H1 (cell line): ENCODE measurements around the gene COX6A2. TPM values are rescaled to one million over a fixed set of nuclear protein-coding genes. Genes with fewer than 3 reads are reported as not detected.
A peak's percentile ranks its signal among the peaks of the same experiment; 100 is the strongest.

ENCODE experiments used
- CTCF ChIA-PET: fragments of 300-600 bp; sonication (Branson Sonifier 250); formaldehyde crosslinking; loops from one replicate; lab custom pipeline; 2021; ENCODE audit not compliant: partially characterized antibody; lab: Charles Lee
- POLR2A ChIA-PET: fragments of 300-600 bp; sonication (Branson Sonifier 250); formaldehyde crosslinking; loops from one replicate; lab custom pipeline; 2021; ENCODE audit warnings: inconsistent platforms; ENCODE audit not compliant: partially characterized antibody; lab: Charles Lee
- DNase-seq, 2 experiments: peaks; one replicate each; pipeline versions ENCODE4 v3.0.0 to v3.0.0-alpha.2; 2010 to 2022; ENCODE audit warnings: low spot score in 2 of 2, low read depth in 1 of 2, mixed read lengths in 1 of 2
- FAIRE-seq: peaks from 2 replicates; lab custom pipeline; 2011; peaks lifted over from hg19 to GRCh38; lab: Jason Lieb, UNC
- H2AFZ ChIP-seq: 2 replicates; pipeline ENCODE4 v1.8.1; 2012; ENCODE audit warnings: low read length, inconsistent platforms
- H2AK5ac ChIP-seq: 2 replicates; pipeline ENCODE4 v1.6.1; 2013; ENCODE audit warnings: low read depth, low read length
- H2BK120ac ChIP-seq: replicated peaks from 2 replicates; pipeline ENCODE3; 2013; ENCODE audit warnings: low read depth, low read length, inconsistent platforms
- H2BK12ac ChIP-seq: 2 replicates; pipeline ENCODE4 v1.6.1; 2013; ENCODE audit warnings: low read depth, low read length
- H2BK15ac ChIP-seq: 2 replicates; pipeline ENCODE4 v1.6.1; 2013; ENCODE audit warnings: low read length
- H2BK20ac ChIP-seq: 2 replicates; pipeline ENCODE4 v1.6.1; 2013; ENCODE audit warnings: low read length
- H2BK5ac ChIP-seq: 2 replicates; pipeline ENCODE4 v1.6.1; 2013; ENCODE audit warnings: low read depth, low read length
- H3K14ac ChIP-seq: 2 replicates; pipeline ENCODE4 v1.6.1; 2013; ENCODE audit warnings: inconsistent platforms; ENCODE audit not compliant: insufficient read length
- H3K18ac ChIP-seq: 2 replicates; pipeline ENCODE4 v1.6.1; 2013; ENCODE audit warnings: low read length; ENCODE audit errors: extremely low read depth
- H3K23ac ChIP-seq: 2 replicates; pipeline ENCODE4 v1.6.1; 2013; ENCODE audit warnings: inconsistent platforms; ENCODE audit not compliant: insufficient read length
- H3K23me2 ChIP-seq: 2 replicates; pipeline ENCODE4 v1.6.1; 2013; ENCODE audit warnings: low read depth, low read length
- H3K27ac ChIP-seq: 2 replicates; pipeline ENCODE4 v1.6.1; 2011; ENCODE audit warnings: low read depth, low read length, inconsistent platforms
- H3K27me3 ChIP-seq, 4 experiments: replicated peaks in 1 of 4; 1 replicate in 1 of 4; 2 replicates in 3 of 4; pipeline versions ENCODE4 v1.6.1 to v1.8.1; 2011 to 2013; ENCODE audit warnings: low read length in 3 of 4, mild to moderate bottlenecking in 3 of 4, inconsistent platforms in 2 of 4, mixed read lengths in 2 of 4, moderate library complexity in 1 of 4; ENCODE audit not compliant: control insufficient read depth in 3 of 4, insufficient read depth in 3 of 4; ENCODE audit errors: extremely low read depth in 1 of 4
- H3K36me3 ChIP-seq, 4 experiments: 2 replicates each; pipeline versions ENCODE4 v1.6.1 to v1.8.1; 2011 to 2013; ENCODE audit warnings: mild to moderate bottlenecking in 4 of 4, low read length in 3 of 4, moderate library complexity in 2 of 4, control low read depth in 1 of 4, inconsistent platforms in 1 of 4; ENCODE audit not compliant: insufficient read depth in 4 of 4, control insufficient read depth in 2 of 4
- H3K4ac ChIP-seq: replicated peaks from 2 replicates; pipeline ENCODE3; 2013; ENCODE audit warnings: low read length, low read depth, mixed read lengths, inconsistent platforms; ENCODE audit not compliant: insufficient read length
- H3K4me1 ChIP-seq, 4 experiments: replicated peaks in 1 of 4; 1 replicate in 1 of 4; 2 replicates in 3 of 4; pipeline versions ENCODE4 v1.6.1 to v1.8.1; 2011 to 2013; ENCODE audit warnings: low read length in 3 of 4, inconsistent platforms in 2 of 4, mixed read lengths in 1 of 4; ENCODE audit not compliant: insufficient read depth in 4 of 4, control insufficient read depth in 3 of 4
- H3K4me2 ChIP-seq, 2 experiments: 2 replicates each; pipeline versions ENCODE4 v1.6.1 to v1.8.1; 2011 to 2013; ENCODE audit warnings: low read depth in 2 of 2, low read length in 2 of 2, control low read depth in 1 of 2, inconsistent platforms in 1 of 2, mild to moderate bottlenecking in 1 of 2; ENCODE audit not compliant: insufficient read depth in 1 of 2
- H3K4me3 ChIP-seq, 4 experiments: fragments of 200-600, 300-600 bp in 1 of 4; sonication (generic), shearing (Covaris generic), sonication (Bioruptor Twin) in 1 of 4; 2 replicates each; pipeline versions ENCODE4 v1.5.1 to v1.8.1; 2011 to 2016; ENCODE audit warnings: low read length in 4 of 4, low read depth in 3 of 4, control low read depth in 2 of 4, inconsistent platforms in 2 of 4, mild to moderate bottlenecking in 2 of 4, mixed read lengths in 1 of 4, moderate library complexity in 1 of 4; ENCODE audit not compliant: insufficient read depth in 2 of 4; ENCODE audit errors: extremely low read depth in 1 of 4
- H3K56ac ChIP-seq: replicated peaks from 2 replicates; pipeline ENCODE3; 2013; ENCODE audit warnings: low read depth, mild to moderate bottlenecking, mixed read lengths, low read length, inconsistent platforms; ENCODE audit not compliant: insufficient read length
- H3K79me1 ChIP-seq: 2 replicates; pipeline ENCODE4 v1.6.1; 2013; ENCODE audit warnings: low read depth, low read length, control low read depth
- H3K79me2 ChIP-seq, 2 experiments: 2 replicates each; pipeline versions ENCODE4 v1.6.1 to v1.8.1; 2012 to 2013; ENCODE audit warnings: low read length in 2 of 2, mild to moderate bottlenecking in 2 of 2, inconsistent platforms in 1 of 2; ENCODE audit not compliant: insufficient read depth in 2 of 2, control insufficient read depth in 1 of 2
- H3K9ac ChIP-seq, 4 experiments: replicated peaks in 1 of 4; 1 replicate in 1 of 4; 2 replicates in 3 of 4; pipeline versions ENCODE4 v1.6.1 to v1.8.1; 2011 to 2013; ENCODE audit warnings: low read depth in 3 of 4, low read length in 3 of 4, control low read depth in 2 of 4, mild to moderate bottlenecking in 2 of 4, moderate library complexity in 2 of 4, inconsistent platforms in 1 of 4; ENCODE audit errors: extremely low read depth in 1 of 4
- H3K9me3 ChIP-seq, 2 experiments: 2 replicates each; pipeline versions ENCODE4 v1.6.1 to v1.8.1; 2012 to 2013; ENCODE audit warnings: mild to moderate bottlenecking in 2 of 2, moderate library complexity in 2 of 2, control low read depth in 1 of 2, inconsistent platforms in 1 of 2, low read depth in 1 of 2, low read length in 1 of 2, mixed read lengths in 1 of 2; ENCODE audit not compliant: insufficient read depth in 2 of 2
- H4K20me1 ChIP-seq, 2 experiments: replicated peaks in 1 of 2; 2 replicates each; pipeline versions ENCODE3 to v1.8.1; 2011 to 2013; ENCODE audit warnings: inconsistent platforms in 2 of 2, low read length in 2 of 2, mild to moderate bottlenecking in 1 of 2; ENCODE audit not compliant: insufficient read depth in 2 of 2, control insufficient read depth in 1 of 2
- H4K5ac ChIP-seq: 2 replicates; pipeline ENCODE4 v1.6.1; 2013; ENCODE audit warnings: low read length, low read depth, mixed read lengths, inconsistent platforms; ENCODE audit not compliant: insufficient read length
- H4K8ac ChIP-seq: 2 replicates; pipeline ENCODE4 v1.8.0; 2013; ENCODE audit warnings: mild to moderate bottlenecking, moderate library complexity, low read length, inconsistent platforms; ENCODE audit not compliant: insufficient read depth; ENCODE audit errors: extremely low read depth
- H4K91ac ChIP-seq: replicated peaks from 2 replicates; pipeline ENCODE3; 2013; ENCODE audit warnings: low read length, mixed read lengths, inconsistent platforms; ENCODE audit not compliant: insufficient read length
- ATF3 ChIP-seq: IDR thresholded peaks from 2 replicates; pipeline ENCODE4 v1.6.1; 2011; ENCODE audit warnings: low read depth, mild to moderate bottlenecking, low read length; ENCODE audit not compliant: insufficient read depth
- CBX5 ChIP-seq: fragments of 300-800, 300-1000 bp; sonication (generic); IDR thresholded peaks from 2 replicates; pipeline ENCODE4 v1.7.1; 2016; ENCODE audit warnings: antibody characterized with exemption, low read length, low read depth
- CTCF ChIP-seq, 3 experiments: IDR thresholded peaks; 1 replicate in 2 of 3; 2 replicates in 1 of 3; pipeline versions ENCODE4 v1.5.1 to v1.6.1; 2011; ENCODE audit warnings: low read length in 3 of 3, mild to moderate bottlenecking in 3 of 3, inconsistent platforms in 2 of 3, low read depth in 1 of 3, moderate library complexity in 1 of 3; ENCODE audit not compliant: insufficient read depth in 1 of 3; ENCODE audit errors: control extremely low read depth in 1 of 3
- MAFK ChIP-seq: IDR thresholded peaks from 2 replicates; pipeline ENCODE4 v1.6.1; 2012; ENCODE audit warnings: low read depth, mild to moderate bottlenecking, improper control_type of control experiment, low read length
- RAD21 ChIP-seq, 2 experiments: IDR thresholded peaks in 1 of 2; conservative IDR thresholded peaks in 1 of 2; 2 replicates each; pipeline ENCODE4 v1.6.1; 2011; ENCODE audit warnings: low read depth in 2 of 2, low read length in 2 of 2, improper control_type of control experiment in 1 of 2, inconsistent platforms in 1 of 2, mild to moderate bottlenecking in 1 of 2, moderate library complexity in 1 of 2
- RXRA ChIP-seq: IDR thresholded peaks from 2 replicates; pipeline ENCODE4 v1.6.1; 2011; ENCODE audit warnings: low read depth, mild to moderate bottlenecking, low read length, moderate library complexity; ENCODE audit not compliant: insufficient read depth
- WGBS, 2 experiments: shearing (Covaris generic) in 1 of 2; methylation state at CpG; one replicate each; pipeline versions ENCODE4 v1.1.6 to v1.1.7; 2013 to 2015; ENCODE audit warnings: low lambda C conversion rate in 2 of 2, mixed read lengths in 2 of 2, inconsistent platforms in 1 of 2, low coverage in 1 of 2, missing lambda C conversion rate in 1 of 2; ENCODE audit not compliant: insufficient replicate concordance in 2 of 2, insufficient coverage in 1 of 2, insufficient read length in 1 of 2; ENCODE audit errors: extremely low coverage in 1 of 2, missing lambda C conversion rate in 1 of 2; 5-methylcytosine and 5-hydroxymethylcytosine counted together
- polyA plus RNA-seq, 7 experiments: library from polyadenylated mRNA; depleted of rRNA in 3 of 7; stranded (reverse) in 5 of 7; unstranded in 2 of 7; fragments of >200 nt in 5 of 7; fragments of 200-250 nt in 2 of 7; gene quantifications; 1 replicate in 5 of 7; 2 replicates in 1 of 7; 4 replicates in 1 of 7; pipeline versions ENCODE4 v1.2.1 to v1.2.3, GENCODE V29; 2011 to 2013; ENCODE audit warnings: missing spikeins in 2 of 7, mixed read lengths in 2 of 7
- total RNA-seq: library from RNA; stranded (reverse); fragmentation: NEBNext Ultra II Directional; extraction: Animal tissue kit (Norgen Biotek cat#: 25700); gene quantifications from 2 replicates; pipeline ENCODE4 v1.2.1, GENCODE V29; 2021

Gene COX6A2
- total and polyA plus RNA-seq, 2 of the 8 experiments (the other 6 are each of a cell fraction or from before 2014, with no cell fraction given), result 0.79 TPM; not detected in 1

DNA sequence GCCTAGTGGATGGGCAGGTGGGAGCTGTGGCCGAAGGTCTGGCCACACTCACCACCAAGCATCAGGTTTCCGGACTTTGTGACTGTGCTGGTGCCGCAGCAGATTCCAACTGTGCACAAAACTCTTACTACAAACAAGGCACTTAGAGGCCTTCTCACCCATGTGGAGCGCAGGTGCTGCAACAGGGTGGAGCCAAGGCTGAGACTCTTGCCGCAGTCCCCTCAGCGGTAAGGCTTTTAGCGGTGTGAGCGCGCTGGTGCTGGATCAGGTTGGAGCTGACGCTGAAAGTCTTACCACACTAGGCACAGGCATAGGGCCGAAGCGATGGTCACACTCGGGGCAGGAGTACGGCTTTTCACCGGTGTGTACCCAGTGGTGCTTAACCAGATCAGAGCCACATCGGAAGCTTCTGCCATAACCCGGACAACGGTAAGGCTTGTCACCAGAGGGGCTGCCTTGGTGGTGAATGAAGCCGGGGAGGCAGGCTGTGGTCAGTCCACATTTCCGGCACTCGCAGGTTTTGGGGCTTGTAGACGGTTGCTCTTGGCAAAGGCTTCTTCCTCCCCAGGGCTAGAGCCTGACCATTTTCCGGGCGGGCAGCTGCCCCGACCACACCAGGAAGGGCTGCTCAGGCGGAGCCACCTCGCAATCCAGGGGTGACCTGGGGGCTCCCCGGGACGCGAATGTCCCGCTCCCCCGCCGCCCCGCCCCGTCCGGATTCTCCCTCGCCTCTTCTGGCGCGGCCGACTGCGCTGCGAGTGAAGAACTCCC lies 30.1 kb upstream of the COX6A2 start:
- FAIRE-seq, result no peak
- Histone ChIP-seq H2BK5ac (peak overlapping the region; percentile 97; the same call in 1 of the 2 replicates), H3K79me2 (peaks cover 0 to 28% of the 10 kb centered on the region in 2 experiments; a peak in 2 of 4 replicates), H3K27ac (peak overlapping the region; percentile 99; the same call in 1 of the 2 replicates), H3K4ac (no peak overlapping the region), H2BK120ac (no peak overlapping the region), H3K79me1 (peaks cover 8% of the 10 kb centered on the region), H3K4me3 (peak overlapping the region; percentile 64 to 85 (median 76)), H3K4me1 (peaks cover 4 to 21% (median 10%) of the 10 kb centered on the region in 4 experiments), H2BK20ac (no peak overlapping the region), H3K9me3 (no peaks in the 10 kb centered on the region), H3K4me2 (peak overlapping the region; percentile 88 to 98), H2BK15ac (no peak overlapping the region), H4K5ac (no peak overlapping the region), H3K18ac (peak overlapping the region; percentile 68; the same call in 1 of the 2 replicates), H3K9ac (peak overlapping the region; percentile 50 to 72 (median 60); a peak in 6 of 7 replicates), H3K56ac (no peak overlapping the region), H2BK12ac (no peak overlapping the region), H3K23ac (no peak overlapping the region), H3K23me2 (peaks cover 11% of the 10 kb centered on the region; the same call in 1 of the 2 replicates), H3K27me3 (no peaks in the 10 kb centered on the region), H3K14ac (no peak overlapping the region), H2AFZ (no peak overlapping the region), H2AK5ac (no peak overlapping the region), H3K36me3 (peaks cover 0 to 5% (median 0%) of the 10 kb centered on the region in 4 experiments; a peak in 2 of 8 replicates), H4K91ac (peak overlapping the region; percentile 84), H4K20me1 (peaks cover 14 to 25% of the 10 kb centered on the region in 2 experiments), H4K8ac (peak overlapping the region; percentile 90)
- ChIA-PET POLR2A (interaction anchor here (0.5 to 4.5 kb wide), 16 partner anchors 10 to 315 kb away, joined by 3 to 40 read pairs (median 4); partner anchors contain the start of genes COX6A2, FUS, RUSF1 and TGFB1I1), CTCF (interaction anchor here (0.5 to 3.6 kb wide), 16 partner anchors 10 to 411 kb away, joined by 3 to 25 read pairs (median 3); partner anchors contain the start of genes KAT8, PYCARD, PYDC1 and ZNF843)
- DNase-seq, result peak in 1 of 2 experiments; percentile 64
- 12% methylated on average over 34 of the region's 42 CpGs; no CpG with 5 or more reads in 1 of the 2 experiments for WGBS, 2 experiments
- no peak for TF ChIP-seq ATF3
- TF ChIP-seq MAFK, result no peak
- peak in 1 of 2 experiments; percentile 14; a peak in 1 of 4 replicates for TF ChIP-seq RAD21 (IDR thresholded peaks at IDR 0.05 in 1 of 2, conservative IDR thresholded peaks at IDR 0.05 in 1 of 2; ENCODE audit: low read depth in 2 of 2, low read length in 2 of 2)
- no peak for TF ChIP-seq RXRA
- no peak for TF ChIP-seq CBX5
- TF ChIP-seq CTCF (IDR thresholded peaks at IDR 0.05; ENCODE audit: control extremely low read depth in 1 of 3, insufficient read depth in 1 of 3, low read depth in 1 of 3, low read length in 3 of 3), result 0 out of 4 replicates have a peak, but pooled peaks of 1 of the 3 experiments have one; percentile 25
